Calu3 (cell line): ENCODE data around the gene CEP76. TPM values are rescaled to one million over a fixed set of nuclear protein-coding genes. Genes with fewer than 3 reads are reported as not detected.

Experiments
- BruUV-seq: library from RNA; stranded (reverse); fragments of 400-500 nt; replicated peaks from 2 replicates; lab custom pipeline; 2021; lab: Mats Ljungman, UMichigan
- CTCF ChIA-PET: fragments of 300-600 bp; sonication (Branson Sonifier 250); formaldehyde crosslinking; loops from one replicate; lab custom pipeline; 2022; ENCODE audit warnings: antibody characterized with exemption; lab: Charles Lee
- DNase-seq: peaks from one replicate; pipeline ENCODE4 v3.0.0; 2022
- H3K27ac Mint-ChIP-seq: one replicate; pipeline ENCODE4 v1.8.0; 2022; ENCODE audit warnings: mixed read lengths; ENCODE audit not compliant: unreplicated experiment
- H3K27me3 Mint-ChIP-seq: one replicate; pipeline ENCODE4 v1.8.0; 2022; ENCODE audit warnings: mixed read lengths; ENCODE audit not compliant: unreplicated experiment
- H3K36me3 Mint-ChIP-seq: one replicate; pipeline ENCODE4 v1.8.0; 2022; ENCODE audit warnings: mild to moderate bottlenecking, moderate library complexity, mixed read lengths; ENCODE audit not compliant: insufficient read depth, unreplicated experiment
- H3K4me1 Mint-ChIP-seq: one replicate; pipeline ENCODE4 v1.8.0; 2022; ENCODE audit warnings: mild to moderate bottlenecking, low read depth, mixed read lengths; ENCODE audit not compliant: unreplicated experiment
- H3K4me3 Mint-ChIP-seq: one replicate; pipeline ENCODE4 v1.8.0; 2022; ENCODE audit warnings: mild to moderate bottlenecking, low read depth, moderate library complexity, mixed read lengths; ENCODE audit not compliant: unreplicated experiment
- H3K9me3 Mint-ChIP-seq: one replicate; pipeline ENCODE4 v1.8.0; 2022; ENCODE audit warnings: low read depth, mixed read lengths; ENCODE audit not compliant: unreplicated experiment
- CTCF ChIP-seq: fragments of 200-600 bp; IDR thresholded peaks from one replicate; pipeline ENCODE4 v1.8.0; 2022; ENCODE audit warnings: antibody characterized with exemption; ENCODE audit not compliant: unreplicated experiment
- intact Hi-C: fragments of 100-400 bp; cut with micrococcal nuclease; formaldehyde crosslinking; loops from one replicate; pipeline ENCODE4 v1.10.0; 2022; ENCODE audit not compliant: unreplicated experiment
- total RNA-seq: library from RNA; stranded (reverse); gene quantifications from 2 replicates; pipeline ENCODE4 v1.2.3, GENCODE V29; 2022

Gene CEP76
- total RNA-seq, 1 experiment from 2014 or later = 12.7 TPM

DNA sequence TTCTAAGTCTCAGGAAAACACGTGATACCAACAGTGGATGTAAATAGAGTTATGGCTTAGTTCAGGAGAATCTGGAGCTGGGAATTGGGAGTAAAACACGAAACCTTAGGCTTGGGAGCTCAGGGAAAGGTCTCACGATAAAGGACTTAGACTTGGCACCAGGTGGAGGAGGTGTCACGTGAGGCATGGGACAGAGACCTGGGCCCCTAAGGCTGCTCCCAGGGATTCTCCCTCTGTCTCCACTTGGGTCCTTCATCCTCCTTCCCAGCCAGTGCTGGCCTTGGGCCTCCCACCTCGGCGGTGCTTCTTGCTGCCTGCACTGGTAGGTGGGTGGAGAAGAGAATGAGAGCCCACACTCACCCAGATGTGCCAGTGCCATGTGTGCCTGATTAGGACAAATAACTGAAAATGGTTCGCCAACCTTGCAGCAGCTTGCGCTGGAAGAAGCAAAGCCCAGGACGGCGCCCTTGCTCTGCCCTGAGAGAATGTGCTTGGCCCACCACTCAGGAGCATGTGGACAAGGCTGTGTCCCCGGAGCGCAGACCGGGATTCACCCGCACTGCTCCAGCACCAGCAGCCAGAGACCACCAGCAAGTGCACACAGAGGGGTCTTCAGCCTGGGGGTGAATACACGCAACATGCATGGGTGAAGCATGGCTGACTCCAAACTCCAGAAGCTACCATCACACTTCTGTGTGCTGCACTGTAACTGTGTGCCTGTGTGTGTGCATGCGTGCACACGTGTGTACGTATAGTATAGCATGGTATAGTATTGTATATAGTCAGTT, 48.4 kb upstream of the CEP76 start:
- H3K27me3 Mint-ChIP-seq = peaks cover 20% of the 10 kb centered on the region
- CTCF ChIA-PET = no interaction called here
- H3K4me1 Mint-ChIP-seq = no peaks in the 10 kb centered on the region
- H3K36me3 Mint-ChIP-seq = no peaks in the 10 kb centered on the region
- TF ChIP-seq CTCF = no peak
- intact Hi-C loops = no loop called here
- no peak for DNase-seq
- H3K4me3 Mint-ChIP-seq = no peak overlapping the region
- no peaks in the 10 kb centered on the region for H3K9me3 Mint-ChIP-seq
- BruUV-seq = no TSS peak
- no peak overlapping the region for H3K27ac Mint-ChIP-seq

DNA sequence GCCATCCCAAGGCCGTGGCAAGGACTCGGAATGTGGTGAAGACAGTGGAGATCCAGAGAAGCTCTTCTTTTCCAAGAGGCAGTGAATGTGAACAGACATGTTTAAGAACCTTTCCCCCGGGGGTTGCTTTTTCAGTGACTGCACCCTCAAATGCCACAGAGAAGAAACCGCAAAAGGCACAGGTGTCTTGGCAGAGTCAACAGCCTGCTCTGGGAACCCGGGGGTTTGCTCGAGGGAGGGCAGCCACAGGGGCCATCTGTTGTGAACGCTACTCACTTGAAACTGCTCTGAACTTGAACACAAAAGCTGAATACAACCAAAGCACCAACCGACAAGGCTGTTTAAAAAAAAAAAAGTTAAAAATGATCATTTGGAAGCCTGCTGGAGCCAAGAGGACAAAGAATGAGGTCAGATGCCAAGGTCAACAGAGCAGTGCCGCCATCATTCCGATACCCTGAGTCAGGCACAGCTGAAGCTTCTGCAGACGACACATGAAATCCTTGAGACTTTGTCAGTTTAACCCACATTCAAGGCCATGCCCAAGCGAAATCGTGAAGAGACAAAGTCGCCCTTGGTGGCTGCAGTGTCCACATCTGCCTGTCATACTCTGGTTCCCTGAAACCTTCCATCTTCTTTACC, 47.7 kb upstream of the CEP76 start:
- H3K36me3 Mint-ChIP-seq = no peaks in the 10 kb centered on the region
- H3K27ac Mint-ChIP-seq = no peak overlapping the region
- H3K4me1 Mint-ChIP-seq = no peaks in the 10 kb centered on the region
- no peak overlapping the region for H3K4me3 Mint-ChIP-seq
- intact Hi-C loops = no loop called here
- no TSS peak for BruUV-seq
- CTCF ChIA-PET = no interaction called here
- DNase-seq = no peak
- peaks cover 20% of the 10 kb centered on the region for H3K27me3 Mint-ChIP-seq
- H3K9me3 Mint-ChIP-seq = no peaks in the 10 kb centered on the region
- no peak for TF ChIP-seq CTCF

DNA sequence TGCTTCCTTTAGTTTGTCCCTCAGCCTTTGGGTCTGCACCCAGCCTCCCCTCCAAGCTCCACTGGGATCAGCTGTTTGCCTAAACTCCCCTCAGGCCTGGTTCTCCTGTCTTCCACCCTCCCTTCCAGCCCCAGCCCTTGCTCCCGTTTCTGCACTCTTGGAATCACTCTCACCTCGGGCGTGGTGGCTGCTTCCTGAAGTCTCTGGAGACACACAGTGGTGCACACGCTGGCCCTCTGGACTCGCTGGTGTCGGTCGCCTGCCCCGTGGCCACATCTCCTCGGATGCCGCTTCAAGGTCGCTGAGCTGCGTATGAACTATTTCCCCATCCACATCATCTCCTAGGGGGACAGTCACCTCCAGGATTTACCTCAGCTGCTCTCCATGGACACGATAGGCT, 46.6 kb upstream of the CEP76 start:
- peaks cover 20% of the 10 kb centered on the region for H3K27me3 Mint-ChIP-seq
- no peaks in the 10 kb centered on the region for H3K9me3 Mint-ChIP-seq
- no peaks in the 10 kb centered on the region for H3K4me1 Mint-ChIP-seq
- CTCF ChIA-PET = no interaction called here
- H3K4me3 Mint-ChIP-seq = no peak overlapping the region
- no peak for TF ChIP-seq CTCF
- no peak overlapping the region for H3K27ac Mint-ChIP-seq
- no peaks in the 10 kb centered on the region for H3K36me3 Mint-ChIP-seq
- intact Hi-C loops = no loop called here
- no TSS peak for BruUV-seq
- DNase-seq = no peak

GRCh38 chr18:12748671-12749070, 46.1 kb upstream of the CEP76 start:
- no peak for TF ChIP-seq CTCF
- Mint-ChIP-seq H3K36me3 (no peaks in the 10 kb centered on the region), H3K9me3 (no peaks in the 10 kb centered on the region), H3K27me3 (peaks cover 20% of the 10 kb centered on the region), H3K4me1 (no peaks in the 10 kb centered on the region), H3K4me3 (no peak overlapping the region), H3K27ac (no peak overlapping the region)
- intact Hi-C loops = no loop called here
- CTCF ChIA-PET = no interaction called here
- no peak for DNase-seq
- BruUV-seq = no TSS peak
